Right lobe of liver (tissue), 4 donors: ENCODE measurements around the gene DHX34.
"Not testable (repeated sequence)": the region's sequence is repeated elsewhere in the genome, so short reads cannot be mapped to it uniquely, and the experiment has no call there.

Source experiments
- POLR2A ChIP-seq: fragments of 450-650 bp; IDR thresholded peaks from one replicate; pipeline ENCODE4 v1.6.1; 2017; ENCODE audit warnings: antibody characterized with exemption, mild to moderate bottlenecking
- TF ChIP-seq, protein P1 (sequence below), 4 donors: fragments of 200-600 bp in 3 of 4; fragments of 450-650 bp in 1 of 4; IDR thresholded peaks; one replicate each; pipeline versions ENCODE4 v1.5.1 to v1.8.0; 2016 to 2022; ENCODE audit warnings: antibody characterized with exemption in 4 of 4, mild to moderate bottlenecking in 2 of 4
- donor health status: DM: no; HTN: no; CAD: no.
- donor health status: DM: no; HTN: no; CAD: no.
- donor health status: DM: no; HTN: yes; CAD: no.

DNA sequence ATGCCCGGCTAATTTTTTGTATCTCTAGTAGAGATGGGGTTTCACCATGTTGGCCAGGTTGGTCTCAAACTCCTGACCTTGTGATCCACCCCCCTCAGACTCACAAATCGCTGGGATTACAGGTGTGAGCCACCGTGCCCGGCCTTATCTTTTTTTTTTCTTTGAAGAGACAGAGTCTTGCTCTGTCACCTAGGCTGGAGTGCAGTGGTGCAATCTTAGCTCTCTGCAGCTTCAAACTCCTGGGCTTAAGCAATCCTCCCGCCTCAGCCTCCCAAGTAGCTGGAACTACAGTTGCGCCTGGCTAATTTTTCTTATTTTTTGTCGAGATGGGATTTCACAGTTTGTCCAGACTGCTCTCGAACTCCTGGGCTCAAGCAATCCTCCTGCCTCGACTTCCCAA is 62.6 kb downstream of the DHX34 start:
- TF ChIP-seq, protein P1, sequence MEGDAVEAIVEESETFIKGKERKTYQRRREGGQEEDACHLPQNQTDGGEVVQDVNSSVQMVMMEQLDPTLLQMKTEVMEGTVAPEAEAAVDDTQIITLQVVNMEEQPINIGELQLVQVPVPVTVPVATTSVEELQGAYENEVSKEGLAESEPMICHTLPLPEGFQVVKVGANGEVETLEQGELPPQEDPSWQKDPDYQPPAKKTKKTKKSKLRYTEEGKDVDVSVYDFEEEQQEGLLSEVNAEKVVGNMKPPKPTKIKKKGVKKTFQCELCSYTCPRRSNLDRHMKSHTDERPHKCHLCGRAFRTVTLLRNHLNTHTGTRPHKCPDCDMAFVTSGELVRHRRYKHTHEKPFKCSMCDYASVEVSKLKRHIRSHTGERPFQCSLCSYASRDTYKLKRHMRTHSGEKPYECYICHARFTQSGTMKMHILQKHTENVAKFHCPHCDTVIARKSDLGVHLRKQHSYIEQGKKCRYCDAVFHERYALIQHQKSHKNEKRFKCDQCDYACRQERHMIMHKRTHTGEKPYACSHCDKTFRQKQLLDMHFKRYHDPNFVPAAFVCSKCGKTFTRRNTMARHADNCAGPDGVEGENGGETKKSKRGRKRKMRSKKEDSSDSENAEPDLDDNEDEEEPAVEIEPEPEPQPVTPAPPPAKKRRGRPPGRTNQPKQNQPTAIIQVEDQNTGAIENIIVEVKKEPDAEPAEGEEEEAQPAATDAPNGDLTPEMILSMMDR (IDR thresholded peaks at IDR 0.05): not testable (repeated sequence)
- not testable (repeated sequence) for TF ChIP-seq POLR2A
